Activated CD4-positive, alpha-beta T cell treated with anti-CD3 and anti-CD28 coated beads for 36 hours (primary cell): Measurements from ENCODE around the gene MYH9. TPM values are rescaled to one million over a fixed set of nuclear protein-coding genes. Genes with fewer than 3 reads are reported as not detected.

Source experiments
- ATAC-seq: fragments of 200-7000 bp; cut with Tn5 transposase; one replicate; pipeline ENCODE4 v1.10.0; 2021; ENCODE audit warnings: mild to moderate bottlenecking, moderate library complexity
- CTCF ChIA-PET: fragments of 350-600 bp; sonication (Branson Sonifier 250); formaldehyde crosslinking; loops from one replicate; lab custom pipeline; 2021; ENCODE audit warnings: antibody characterized with exemption; lab: Charles Lee
- POLR2A ChIA-PET: fragments of 350-600 bp; sonication (Branson Sonifier 250); formaldehyde crosslinking; loops from one replicate; lab custom pipeline; 2021; ENCODE audit warnings: antibody characterized with exemption, inconsistent platforms; lab: Charles Lee
- DNase-seq: peaks from one replicate; pipeline ENCODE4 v3.0.0-alpha.2; 2020
- H3K27ac Mint-ChIP-seq: one replicate; pipeline ENCODE4 v1.8.0; 2021; ENCODE audit warnings: mixed read lengths
- H3K27me3 Mint-ChIP-seq: one replicate; pipeline ENCODE4 v1.8.0; 2021; ENCODE audit warnings: mixed read lengths
- H3K36me3 Mint-ChIP-seq: one replicate; pipeline ENCODE4 v1.8.0; 2021; ENCODE audit warnings: low read depth, mixed read lengths
- H3K4me1 Mint-ChIP-seq: one replicate; pipeline ENCODE4 v1.8.0; 2021; ENCODE audit warnings: mixed read lengths
- H3K4me3 Mint-ChIP-seq: one replicate; pipeline ENCODE4 v1.8.0; 2021; ENCODE audit warnings: mild to moderate bottlenecking, moderate library complexity, mixed read lengths
- H3K9me3 Mint-ChIP-seq: one replicate; pipeline ENCODE4 v1.8.0; 2021; ENCODE audit warnings: low read depth, mixed read lengths
- intact Hi-C, 2 experiments: fragments of 100-400 bp; cut with DNase I in 1 of 2; cut with micrococcal nuclease in 1 of 2; formaldehyde crosslinking; loops; one replicate each; pipeline versions ENCODE4 v1.14.2 to v1.15.1; 2022 to 2024; cut with DNase I, micrococcal nuclease
- total RNA-seq, 2 experiments: library from RNA; stranded (reverse); gene quantifications; one replicate each; pipeline ENCODE4 v1.2.3, GENCODE V29; 2021

MYH9 gene
- total RNA-seq, 2 experiments from 2014 or later, result 720 to 773 TPM

- intact Hi-C loops, result no loop called here
Observed at GRCh38 chr22:36336246-36337182, 51.3 kb downstream of the MYH9 start.

DNA sequence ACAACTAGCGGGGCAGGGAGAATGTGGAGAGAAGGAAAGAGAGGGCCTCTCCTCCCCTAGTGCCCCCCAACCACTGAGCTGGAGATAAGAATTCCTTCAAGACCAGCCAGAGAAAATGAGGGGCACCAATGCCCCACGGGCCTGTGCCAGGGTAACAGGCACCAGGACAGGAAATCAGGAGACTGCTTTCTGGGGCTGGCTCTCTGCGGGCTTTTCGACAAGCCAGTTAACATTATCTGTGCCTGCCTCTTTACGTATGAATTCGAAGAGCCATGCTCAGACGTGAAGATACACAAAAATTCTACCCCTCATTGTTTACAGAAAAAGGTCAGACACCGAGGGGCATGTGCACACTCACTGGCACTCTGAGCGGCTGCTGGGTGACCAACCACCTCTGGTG is 52.1 kb downstream of the MYH9 start:
- intact Hi-C loops, result no loop called here
- Mint-ChIP-seq H3K27me3 (no peaks in the 10 kb centered on the region), H3K27ac (peak overlapping the region; percentile 99), H3K4me3 (peak overlapping the region; percentile 77), H3K36me3 (peaks cover 84% of the 10 kb centered on the region), H3K9me3 (no peaks in the 10 kb centered on the region), H3K4me1 (peaks cover 94% of the 10 kb centered on the region)
- POLR2A ChIA-PET, result interaction anchor here (4.6 kb wide), 1 partner anchor 43 kb away, joined by 44 read pairs; no protein-coding TSS in a partner anchor
- DNase-seq, result no peak
- CTCF ChIA-PET, result interaction anchor here (0.8 to 4.0 kb wide), 5 partner anchors 8 to 135 kb away, joined by 3 to 16 read pairs (median 4); no protein-coding TSS in a partner anchor
- ATAC-seq, result no peak

More at GRCh38 chr22:36336246-36337182, 51.3 kb downstream of the MYH9 start:
- H3K27ac Mint-ChIP-seq, result peak overlapping the region; percentile 99
- peaks cover 94% of the 10 kb centered on the region for H3K4me1 Mint-ChIP-seq
- no peaks in the 10 kb centered on the region for H3K27me3 Mint-ChIP-seq
- no peak for ATAC-seq
- H3K4me3 Mint-ChIP-seq, result peak overlapping the region; percentile 77
- ChIA-PET POLR2A (interaction anchor here (1.1 kb wide), 1 partner anchor 28 kb away, joined by 3 read pairs; no protein-coding TSS in a partner anchor), CTCF (no interaction called here)
- H3K36me3 Mint-ChIP-seq, result peaks cover 84% of the 10 kb centered on the region
- no peak for DNase-seq
- no peaks in the 10 kb centered on the region for H3K9me3 Mint-ChIP-seq

- ChIA-PET POLR2A (interaction anchor here (0.6 to 4.6 kb wide), 2 partner anchors 43 to 116 kb away, joined by 3 to 44 read pairs; no protein-coding TSS in a partner anchor), CTCF (interaction anchor here (0.7 to 4.0 kb wide), 8 partner anchors 9 to 136 kb away, joined by 3 to 18 read pairs (median 5); no protein-coding TSS in a partner anchor)
- no peaks in the 10 kb centered on the region for H3K27me3 Mint-ChIP-seq
- peaks cover 97% of the 10 kb centered on the region for H3K4me1 Mint-ChIP-seq
- intact Hi-C loops, result no loop called here
- ATAC-seq, result peak; percentile 5
- DNase-seq, result peak; percentile 67
- H3K4me3 Mint-ChIP-seq, result peak overlapping the region; percentile 77
- peaks cover 85% of the 10 kb centered on the region for H3K36me3 Mint-ChIP-seq
- peak overlapping the region; percentile 99 for H3K27ac Mint-ChIP-seq
- no peaks in the 10 kb centered on the region for H3K9me3 Mint-ChIP-seq
Observed at GRCh38 chr22:36334821-36335603, 52.8 kb downstream of the MYH9 start.

- no peaks in the 10 kb centered on the region for H3K27me3 Mint-ChIP-seq
- DNase-seq (peak; percentile 71), ATAC-seq (no peak)
- peaks cover 97% of the 10 kb centered on the region for H3K4me1 Mint-ChIP-seq
- H3K9me3 Mint-ChIP-seq, result no peaks in the 10 kb centered on the region
- H3K27ac Mint-ChIP-seq, result peak overlapping the region; percentile 99
- H3K4me3 Mint-ChIP-seq, result peak overlapping the region; percentile 77
- intact Hi-C loops, result no loop called here
- CTCF ChIA-PET, result interaction anchor here (0.6 to 4.0 kb wide), 13 partner anchors 9 to 1018 kb away, joined by 3 to 18 read pairs (median 4); no protein-coding TSS in a partner anchor
- POLR2A ChIA-PET, result interaction anchor here (1.9 to 4.6 kb wide), 2 partner anchors 41 to 44 kb away, joined by 5 to 44 read pairs; no protein-coding TSS in a partner anchor
- H3K36me3 Mint-ChIP-seq, result peaks cover 85% of the 10 kb centered on the region
Observed at GRCh38 chr22:36334081-36334820, 53.5 kb downstream of the MYH9 start.

DNA sequence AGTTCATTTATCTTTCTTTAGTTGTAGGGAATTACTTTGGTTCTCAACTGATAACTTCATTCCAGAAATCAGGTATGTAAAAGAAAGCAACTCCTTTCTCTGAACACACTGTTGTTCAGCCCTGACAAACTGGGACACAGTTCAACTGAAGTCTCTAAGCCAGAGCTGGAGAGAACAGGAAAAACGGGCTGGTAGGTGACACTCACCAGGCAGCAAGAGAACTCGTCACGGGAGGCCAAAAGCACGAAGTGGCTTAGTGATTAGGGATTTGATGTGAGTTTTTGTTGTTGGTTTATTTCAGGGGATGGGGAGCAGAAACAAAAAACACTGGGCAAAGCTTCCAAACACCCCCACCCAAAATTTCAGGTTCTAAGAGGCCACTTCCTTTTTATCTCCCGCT is 54.1 kb downstream of the MYH9 start:
- Mint-ChIP-seq H3K36me3 (peaks cover 84% of the 10 kb centered on the region), H3K4me1 (peaks cover 97% of the 10 kb centered on the region), H3K27ac (peak overlapping the region; percentile 99), H3K9me3 (no peaks in the 10 kb centered on the region), H3K4me3 (peak overlapping the region; percentile 77), H3K27me3 (no peaks in the 10 kb centered on the region)
- intact Hi-C loops, result loop anchor here (1.0 to 2.0 kb wide), 8 partner anchors 11 to 195 kb away; partner anchors contain the start of genes EIF3D (in 1 of the 2) and TXN2 (in 1 of the 2)
- ChIA-PET POLR2A (interaction anchor here (1.0 to 4.6 kb wide), 7 partner anchors 31 to 149 kb away, joined by 4 to 44 read pairs (median 7); partner anchors contain the start of genes MYH9 and TXN2), CTCF (interaction anchor here (0.6 to 4.0 kb wide), 14 partner anchors 9 to 1019 kb away, joined by 3 to 18 read pairs (median 7); no protein-coding TSS in a partner anchor)
- ATAC-seq, result no peak
- DNase-seq, result no peak

DNA sequence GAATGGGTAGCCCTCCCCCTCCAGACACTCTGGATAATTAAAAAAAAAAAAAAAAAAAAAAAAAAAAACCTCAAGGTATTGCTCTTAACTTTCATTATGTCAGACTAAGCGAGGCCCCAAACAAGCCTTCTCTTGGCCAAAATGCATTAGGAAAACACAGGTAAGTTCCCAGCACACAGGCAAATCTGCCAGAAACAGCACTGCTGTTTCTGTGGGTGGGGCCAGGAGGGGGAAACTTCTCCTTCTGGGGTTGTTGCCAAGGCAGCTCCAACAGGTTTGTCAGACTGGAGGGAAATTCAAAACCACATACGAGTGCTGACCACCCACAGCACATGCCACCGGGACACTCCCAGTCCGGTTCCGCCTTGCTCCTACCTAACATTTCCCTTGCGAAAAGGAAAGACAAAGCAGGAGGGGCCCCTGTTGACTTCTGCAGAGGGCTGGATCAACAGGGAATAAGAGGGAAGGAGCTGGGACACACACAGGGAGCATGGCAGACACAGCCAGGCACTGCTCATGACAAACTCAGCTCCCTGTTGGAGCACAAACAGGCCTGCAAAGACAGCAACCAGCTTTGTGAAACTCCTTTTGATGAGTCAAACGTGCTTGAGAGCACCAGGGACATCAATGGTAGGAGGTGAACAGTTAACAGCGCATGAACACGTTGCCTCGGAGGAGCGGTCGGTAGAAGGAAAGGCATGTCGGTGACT is 55.0 kb downstream of the MYH9 start:
- peak; percentile 83 for DNase-seq
- no peaks in the 10 kb centered on the region for H3K9me3 Mint-ChIP-seq
- H3K4me1 Mint-ChIP-seq, result peaks cover 99% of the 10 kb centered on the region
- peak overlapping the region; percentile 99 for H3K27ac Mint-ChIP-seq
- ChIA-PET POLR2A (interaction anchor here (0.6 to 4.6 kb wide), 10 partner anchors 32 to 195 kb away, joined by 4 to 44 read pairs (median 6); partner anchors contain the start of genes MYH9 and TXN2), CTCF (interaction anchor here (0.6 to 4.0 kb wide), 17 partner anchors 8 to 154 kb away, joined by 3 to 18 read pairs (median 6); no protein-coding TSS in a partner anchor)
- intact Hi-C loops, result loop anchor here (1.0 to 2.0 kb wide), 8 partner anchors 12 to 196 kb away; partner anchors contain the start of genes EIF3D (in 1 of the 2) and TXN2 (in 1 of the 2)
- no peaks in the 10 kb centered on the region for H3K27me3 Mint-ChIP-seq
- H3K4me3 Mint-ChIP-seq, result peak overlapping the region; percentile 77
- peaks cover 92% of the 10 kb centered on the region for H3K36me3 Mint-ChIP-seq
- ATAC-seq, result peak; percentile 55

- Mint-ChIP-seq H3K9me3 (no peaks in the 10 kb centered on the region), H3K27ac (peak overlapping the region; percentile 99), H3K36me3 (peaks cover 94% of the 10 kb centered on the region), H3K4me1 (peaks cover 99% of the 10 kb centered on the region), H3K4me3 (peak overlapping the region; percentile 77), H3K27me3 (no peaks in the 10 kb centered on the region)
- CTCF ChIA-PET, result interaction anchor here (0.5 to 4.0 kb wide), 24 partner anchors 11 to 267 kb away, joined by 3 to 18 read pairs (median 4); no protein-coding TSS in a partner anchor
- DNase-seq (peak; percentile 80), ATAC-seq (peak; percentile 28)
- intact Hi-C loops, result loop anchor here (1.0 to 2.0 kb wide), 7 partner anchors 25 to 197 kb away; partner anchors contain the start of gene EIF3D (in 1 of the 2)
- POLR2A ChIA-PET, result interaction anchor here (0.8 to 4.6 kb wide), 13 partner anchors 12 to 196 kb away, joined by 3 to 44 read pairs (median 5); partner anchors contain the start of genes MYH9 and TXN2
Observed at GRCh38 chr22:36331912-36332622, 55.7 kb downstream of the MYH9 start.

- H3K27me3 Mint-ChIP-seq, result no peaks in the 10 kb centered on the region
- peaks cover 94% of the 10 kb centered on the region for H3K36me3 Mint-ChIP-seq
- no peaks in the 10 kb centered on the region for H3K9me3 Mint-ChIP-seq
- POLR2A ChIA-PET, result interaction anchor here (0.9 to 4.6 kb wide), 10 partner anchors 13 to 155 kb away, joined by 3 to 44 read pairs (median 6); partner anchors contain the start of genes MYH9 and TXN2
- intact Hi-C loops, result loop anchor here (1.0 to 2.0 kb wide), 3 partner anchors 26 to 139 kb away; no protein-coding TSS in a partner anchor
- peaks cover 95% of the 10 kb centered on the region for H3K4me1 Mint-ChIP-seq
- H3K27ac Mint-ChIP-seq, result peak overlapping the region; percentile 99
- CTCF ChIA-PET, result interaction anchor here (0.5 to 4.0 kb wide), 21 partner anchors 10 to 713 kb away, joined by 3 to 16 read pairs (median 5); no protein-coding TSS in a partner anchor
- DNase-seq, result peak; percentile 88
- peak; percentile 51 for ATAC-seq
- peak overlapping the region; percentile 77 for H3K4me3 Mint-ChIP-seq
Observed at GRCh38 chr22:36331306-36331911, 56.4 kb downstream of the MYH9 start.
